Common myeloid progenitor, CD34-positive (primary cell): ENCODE data around the gene PKDREJ.
A peak's percentile ranks its signal among the peaks of the same experiment; 100 is the strongest.

Experiments used
- CTCF ChIA-PET: fragments of 350-600 bp; sonication (Branson Sonifier 250); formaldehyde crosslinking; loops from one replicate; lab custom pipeline; 2021; ENCODE audit warnings: antibody characterized with exemption; lab: Charles Lee
- POLR2A ChIA-PET: fragments of 350-600 bp; sonication (Branson Sonifier 250); formaldehyde crosslinking; loops from one replicate; lab custom pipeline; 2021; ENCODE audit warnings: antibody characterized with exemption; lab: Charles Lee
- DNase-seq, 3 donors: peaks; one replicate each; pipeline versions ENCODE4 v3.0.0 to v3.0.0-alpha.2; 2013
- H3K27ac ChIP-seq, 2 experiments: 1 replicate in 1 of 2; 2 replicates in 1 of 2; pipeline ENCODE4 v1.7.0; 2013; ENCODE audit warnings: inconsistent platforms in 2 of 2, low read length in 2 of 2, mild to moderate bottlenecking in 2 of 2, low read depth in 1 of 2, moderate library complexity in 1 of 2; ENCODE audit not compliant: severe bottlenecking in 2 of 2, insufficient read depth in 1 of 2, poor library complexity in 1 of 2
- H3K27me3 ChIP-seq, 5 experiments: replicated peaks in 2 of 5; 1 replicate in 3 of 5; 2 replicates in 2 of 5; pipeline versions ENCODE4 v1.6.1 to v1.7.0; 2013; ENCODE audit warnings: low read length in 4 of 5, mild to moderate bottlenecking in 2 of 5, moderate library complexity in 2 of 5, inconsistent platforms in 1 of 5; ENCODE audit not compliant: insufficient read depth in 5 of 5, control insufficient read depth in 4 of 5
- H3K36me3 ChIP-seq, 4 experiments: 1 replicate in 2 of 4; 2 replicates in 2 of 4; pipeline versions ENCODE4 v1.6.1 to v1.7.0; 2013; ENCODE audit warnings: low read length in 3 of 4, control low read depth in 1 of 4, mild to moderate bottlenecking in 1 of 4; ENCODE audit not compliant: control insufficient read depth in 4 of 4, insufficient read depth in 4 of 4
- H3K4me1 ChIP-seq, 4 experiments: 1 replicate in 3 of 4; 2 replicates in 1 of 4; pipeline versions ENCODE4 v1.6.1 to v1.7.1; 2013; ENCODE audit warnings: low read length in 3 of 4, mild to moderate bottlenecking in 3 of 4, control low read depth in 1 of 4, inconsistent platforms in 1 of 4, moderate library complexity in 1 of 4; ENCODE audit not compliant: control insufficient read depth in 4 of 4, insufficient read depth in 4 of 4; ENCODE audit errors: control extremely low read depth in 1 of 4
- H3K4me3 ChIP-seq, 7 experiments: 1 replicate in 4 of 7; 2 replicates in 3 of 7; pipeline versions ENCODE4 v1.5.1 to v1.7.0; 2013; ENCODE audit warnings: mild to moderate bottlenecking in 7 of 7, low read length in 6 of 7, moderate library complexity in 6 of 7, inconsistent platforms in 2 of 7, low read depth in 2 of 7, control low read depth in 1 of 7; ENCODE audit not compliant: insufficient read depth in 4 of 7, control insufficient read depth in 1 of 7; ENCODE audit errors: extremely low read depth in 1 of 7
- H3K9me3 ChIP-seq, 5 experiments: 1 replicate in 4 of 5; 2 replicates in 1 of 5; pipeline versions ENCODE4 v1.6.1 to v1.7.1; 2013; ENCODE audit warnings: low read length in 4 of 5, mild to moderate bottlenecking in 2 of 5, inconsistent platforms in 1 of 5, low read depth in 1 of 5, moderate library complexity in 1 of 5; ENCODE audit not compliant: control insufficient read depth in 4 of 5, insufficient read depth in 2 of 5; ENCODE audit errors: control extremely low read depth in 1 of 5
- WGBS: methylation state at CpG from one replicate; pipeline ENCODE4 v1.1.5; 2013; ENCODE audit not compliant: insufficient coverage; 5-methylcytosine and 5-hydroxymethylcytosine counted together

Gene PKDREJ

GRCh38 chr22:46303347-46303965 lies 40.3 kb upstream of the PKDREJ start:
- no peaks in the 10 kb centered on the region for H3K27me3 ChIP-seq
- no peaks in the 10 kb centered on the region for H3K4me1 ChIP-seq
- 96% methylated on average over 4 of the region's 7 CpGs for WGBS
- H3K27ac ChIP-seq = no peak overlapping the region
- CTCF ChIA-PET = interaction anchor here (0.6 to 1.5 kb wide), 2 partner anchors 10 to 308 kb away, joined by 3 to 7 read pairs; no protein-coding TSS in a partner anchor
- POLR2A ChIA-PET = no interaction called here
- H3K4me3 ChIP-seq = no peak overlapping the region
- peaks cover 2 to 44% (median 11%) of the 10 kb centered on the region in 4 experiments for H3K36me3 ChIP-seq
- DNase-seq = no peak
- no peaks in the 10 kb centered on the region for H3K9me3 ChIP-seq

DNA sequence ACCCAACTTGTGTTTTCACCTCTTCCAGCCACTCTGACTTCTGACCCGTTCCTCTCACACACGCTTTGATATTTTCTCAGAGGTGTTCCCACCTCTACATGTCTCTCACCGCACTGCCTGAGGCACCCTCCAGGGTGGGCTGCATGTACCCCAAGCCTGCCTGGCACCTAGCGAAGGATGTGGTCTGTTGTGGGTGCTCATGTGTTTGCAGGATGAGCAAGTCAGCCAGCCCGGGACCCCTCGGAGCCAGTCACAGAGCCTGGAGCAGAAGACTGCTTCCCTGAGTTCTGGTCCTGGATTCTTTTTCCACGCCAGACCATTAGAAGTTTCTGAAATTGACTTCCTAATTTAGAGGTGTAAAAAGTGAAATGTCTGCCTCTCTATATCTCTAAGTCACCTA lies 37.3 kb upstream of the PKDREJ start:
- peaks cover 5 to 23% (median 20%) of the 10 kb centered on the region in 4 experiments for H3K4me1 ChIP-seq
- H3K27me3 ChIP-seq = no peaks in the 10 kb centered on the region
- H3K27ac ChIP-seq = no peak overlapping the region
- ChIA-PET POLR2A (no interaction called here), CTCF (interaction anchor here (1.2 kb wide), 1 partner anchor 28 kb away, joined by 3 read pairs; no protein-coding TSS in a partner anchor)
- peaks cover 2 to 39% (median 9%) of the 10 kb centered on the region in 4 experiments for H3K36me3 ChIP-seq
- no peak for DNase-seq
- H3K9me3 ChIP-seq = no peaks in the 10 kb centered on the region
- no peak overlapping the region for H3K4me3 ChIP-seq
- 100% methylated on average over 6 of the region's 7 CpGs for WGBS

DNA sequence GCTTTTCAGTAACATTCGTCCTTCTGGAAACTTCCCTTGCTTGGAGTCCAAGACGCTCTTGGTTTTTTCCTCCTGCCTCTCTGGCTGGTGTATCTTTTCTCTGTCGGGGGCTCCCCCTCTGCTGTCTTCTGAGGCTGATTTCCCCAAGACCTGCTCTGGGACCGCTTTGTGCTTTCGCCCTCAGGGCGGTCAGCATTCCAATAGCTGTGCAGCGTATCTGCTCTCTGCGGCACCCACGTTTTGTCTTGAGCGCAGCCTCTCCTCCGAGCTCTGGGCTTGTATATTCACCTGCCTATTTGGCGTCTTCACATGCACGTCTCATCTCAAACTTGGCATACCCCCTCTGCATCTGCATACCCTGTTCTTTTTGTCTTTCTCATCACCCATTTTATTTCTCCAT lies 36.0 kb upstream of the PKDREJ start:
- ChIA-PET POLR2A (no interaction called here), CTCF (interaction anchor here (0.8 to 0.9 kb wide), 2 partner anchors 8 to 12 kb away, joined by 3 to 4 read pairs; no protein-coding TSS in a partner anchor)
- 99% methylated on average over 12 of the region's 13 CpGs for WGBS
- peaks cover 2 to 34% (median 9%) of the 10 kb centered on the region in 4 experiments for H3K36me3 ChIP-seq
- no peak overlapping the region for H3K27ac ChIP-seq
- DNase-seq = no peak
- no peaks in the 10 kb centered on the region for H3K9me3 ChIP-seq
- peaks cover 5 to 31% (median 24%) of the 10 kb centered on the region in 4 experiments for H3K4me1 ChIP-seq
- H3K4me3 ChIP-seq = no peak overlapping the region
- H3K27me3 ChIP-seq = no peaks in the 10 kb centered on the region

DNA sequence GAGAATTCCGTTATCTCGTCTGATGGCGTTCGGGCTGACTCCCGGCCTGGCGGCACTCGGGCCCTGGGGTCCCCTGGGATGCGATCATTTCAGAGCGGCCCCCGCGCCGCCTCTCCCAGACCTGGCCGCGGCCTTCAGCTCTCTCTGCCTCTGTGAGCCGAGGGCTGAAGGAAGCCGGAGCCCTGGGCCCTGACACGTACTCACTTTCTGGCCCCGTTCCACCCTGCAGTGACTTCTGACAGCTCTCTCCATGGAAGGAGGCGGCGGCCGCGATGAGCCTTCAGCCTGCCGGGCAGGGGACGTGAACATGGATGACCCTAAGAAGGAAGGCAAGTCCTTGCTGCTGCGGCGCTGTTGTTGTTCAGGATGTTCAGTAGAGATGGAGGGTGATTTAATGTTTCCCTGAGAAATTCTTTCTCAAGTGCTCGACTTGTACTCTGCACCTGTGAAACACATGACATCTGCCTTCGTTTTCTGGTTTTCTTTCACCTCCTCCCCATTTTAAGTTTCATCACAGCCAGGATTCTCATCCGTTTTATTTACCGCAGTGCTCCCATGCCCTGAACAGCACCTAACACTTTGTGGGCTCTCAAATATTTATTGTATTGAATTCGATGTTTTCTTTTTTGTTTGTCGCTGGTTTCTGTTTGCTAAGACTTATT lies 34.1 kb upstream of the PKDREJ start:
- H3K4me3 ChIP-seq = peak overlapping the region; percentile 39 to 87 (median 75)
- peak overlapping the region in 1 of 2 experiments; percentile 25 for H3K27ac ChIP-seq
- no peaks in the 10 kb centered on the region for H3K9me3 ChIP-seq
- DNase-seq = peak in 1 of 3 donors; percentile 21
- ChIA-PET CTCF (interaction anchor here (1.4 kb wide), 1 partner anchor 56 kb away, joined by 3 read pairs; no protein-coding TSS in a partner anchor), POLR2A (interaction anchor here (0.9 kb wide), 1 partner anchor 148 kb away, joined by 3 read pairs; no protein-coding TSS in a partner anchor)
- WGBS = 8% methylated on average over 24 of the region's 32 CpGs
- H3K27me3 ChIP-seq = no peaks in the 10 kb centered on the region
- H3K4me1 ChIP-seq = peaks cover 5 to 47% (median 37%) of the 10 kb centered on the region in 4 experiments
- peaks cover 2 to 31% (median 10%) of the 10 kb centered on the region in 4 experiments for H3K36me3 ChIP-seq

GRCh38 chr22:46296257-46297150 lies 33.4 kb upstream of the PKDREJ start, which contains the start of gene GTSE1:
GTSE1 (plus strand) TSS chr22:46296870; CDS start chr22:46297401, 531 bp downstream.
- Histone ChIP-seq H3K36me3 (peaks cover 2 to 34% (median 15%) of the 10 kb centered on the region in 4 experiments), H3K27me3 (no peaks in the 10 kb centered on the region), H3K4me1 (peaks cover 5 to 47% (median 37%) of the 10 kb centered on the region in 4 experiments), H3K27ac (peak within 1 kb of the TSS; percentile 70 to 83), H3K4me3 (peak within 1 kb of the TSS; percentile 43 to 87 (median 75)), H3K9me3 (peaks cover 0 to 3% (median 0%) of the 10 kb centered on the region in 5 experiments)
- DNase-seq = peak; percentile 97 to 99 (median 98)
- WGBS = 1% methylated on average over 50 of the region's 76 CpGs
- POLR2A ChIA-PET = interaction anchor here (0.6 to 1.2 kb wide), 4 partner anchors 8 to 147 kb away, joined by 3 to 4 read pairs (median 4); partner anchors contain the start of gene CDPF1
- CTCF ChIA-PET = interaction anchor here (0.9 to 1.7 kb wide), 11 partner anchors 11 to 176 kb away, joined by 3 to 7 read pairs (median 5); partner anchors contain the start of genes PKDREJ and TTC38

GRCh38 chr22:46295277-46295971 lies 32.3 kb upstream of the PKDREJ start:
- H3K9me3 ChIP-seq = peaks cover 0 to 3% (median 0%) of the 10 kb centered on the region in 5 experiments
- no peak for DNase-seq
- POLR2A ChIA-PET = interaction anchor here (1.2 kb wide), 1 partner anchor 45 kb away, joined by 4 read pairs; the partner anchor contains the start of gene CDPF1
- H3K4me1 ChIP-seq = peaks cover 5 to 47% (median 37%) of the 10 kb centered on the region in 4 experiments
- H3K4me3 ChIP-seq = peak overlapping the region in 3 of 7 experiments; percentile 75 to 87 (median 82)
- peak overlapping the region in 1 of 2 experiments; percentile 83 for H3K27ac ChIP-seq
- peaks cover 0 to 29% (median 11%) of the 10 kb centered on the region in 4 experiments for H3K36me3 ChIP-seq
- H3K27me3 ChIP-seq = no peaks in the 10 kb centered on the region
- WGBS = 92% methylated on average over 4 of the region's 4 CpGs
- CTCF ChIA-PET = interaction anchor here (0.9 to 1.7 kb wide), 9 partner anchors 16 to 175 kb away, joined by 3 to 7 read pairs (median 5); partner anchors contain the start of genes PKDREJ and TTC38
